Ishikawa (cell line): ENCODE data around the gene UBAC2.

Source experiments
- CEBPB ChIP-seq: IDR thresholded peaks from 2 replicates; pipeline ENCODE4 v1.6.1; 2012
- CREB1 ChIP-seq: IDR thresholded peaks from 2 replicates; pipeline ENCODE4 v1.6.1; 2012; ENCODE audit warnings: low read depth
- EGR1 ChIP-seq: IDR thresholded peaks from 2 replicates; pipeline ENCODE4 v1.6.1; 2012
- EP300 ChIP-seq: IDR thresholded peaks from 2 replicates; pipeline ENCODE4 v1.6.1; 2012; ENCODE audit warnings: borderline replicate concordance
- FOXM1 ChIP-seq: IDR thresholded peaks from 2 replicates; pipeline ENCODE4 v1.6.1; 2012; ENCODE audit warnings: low read depth, borderline replicate concordance
- MAX ChIP-seq: IDR thresholded peaks from 2 replicates; pipeline ENCODE4 v1.6.1; 2012
- RAD21 ChIP-seq: IDR thresholded peaks from 2 replicates; pipeline ENCODE4 v1.6.1; 2012; ENCODE audit warnings: low read depth
- TAF1 ChIP-seq: IDR thresholded peaks from 2 replicates; pipeline ENCODE4 v1.6.1; 2012; ENCODE audit warnings: low read depth, mild to moderate bottlenecking
- TCF12 ChIP-seq: IDR thresholded peaks from 2 replicates; pipeline ENCODE4 v1.6.1; 2012; ENCODE audit warnings: low read depth
- TEAD4 ChIP-seq: IDR thresholded peaks from 2 replicates; pipeline ENCODE4 v1.6.1; 2012
- USF1 ChIP-seq: IDR thresholded peaks from 2 replicates; pipeline ENCODE4 v1.6.1; 2012
- YY1 ChIP-seq: IDR thresholded peaks from 2 replicates; pipeline ENCODE4 v1.6.1; 2012; ENCODE audit warnings: low read depth
- ZBTB7A ChIP-seq: IDR thresholded peaks from 2 replicates; pipeline ENCODE4 v1.6.1; 2012; ENCODE audit warnings: low read depth
- TF ChIP-seq, protein P1 (sequence below): IDR thresholded peaks from 2 replicates; pipeline ENCODE4 v1.6.1; 2012; ENCODE audit warnings: low read depth, mild to moderate bottlenecking

- no peak for TF ChIP-seq EP300
- no peak for TF ChIP-seq YY1
- no peak for TF ChIP-seq CEBPB
- TF ChIP-seq, protein P1, sequence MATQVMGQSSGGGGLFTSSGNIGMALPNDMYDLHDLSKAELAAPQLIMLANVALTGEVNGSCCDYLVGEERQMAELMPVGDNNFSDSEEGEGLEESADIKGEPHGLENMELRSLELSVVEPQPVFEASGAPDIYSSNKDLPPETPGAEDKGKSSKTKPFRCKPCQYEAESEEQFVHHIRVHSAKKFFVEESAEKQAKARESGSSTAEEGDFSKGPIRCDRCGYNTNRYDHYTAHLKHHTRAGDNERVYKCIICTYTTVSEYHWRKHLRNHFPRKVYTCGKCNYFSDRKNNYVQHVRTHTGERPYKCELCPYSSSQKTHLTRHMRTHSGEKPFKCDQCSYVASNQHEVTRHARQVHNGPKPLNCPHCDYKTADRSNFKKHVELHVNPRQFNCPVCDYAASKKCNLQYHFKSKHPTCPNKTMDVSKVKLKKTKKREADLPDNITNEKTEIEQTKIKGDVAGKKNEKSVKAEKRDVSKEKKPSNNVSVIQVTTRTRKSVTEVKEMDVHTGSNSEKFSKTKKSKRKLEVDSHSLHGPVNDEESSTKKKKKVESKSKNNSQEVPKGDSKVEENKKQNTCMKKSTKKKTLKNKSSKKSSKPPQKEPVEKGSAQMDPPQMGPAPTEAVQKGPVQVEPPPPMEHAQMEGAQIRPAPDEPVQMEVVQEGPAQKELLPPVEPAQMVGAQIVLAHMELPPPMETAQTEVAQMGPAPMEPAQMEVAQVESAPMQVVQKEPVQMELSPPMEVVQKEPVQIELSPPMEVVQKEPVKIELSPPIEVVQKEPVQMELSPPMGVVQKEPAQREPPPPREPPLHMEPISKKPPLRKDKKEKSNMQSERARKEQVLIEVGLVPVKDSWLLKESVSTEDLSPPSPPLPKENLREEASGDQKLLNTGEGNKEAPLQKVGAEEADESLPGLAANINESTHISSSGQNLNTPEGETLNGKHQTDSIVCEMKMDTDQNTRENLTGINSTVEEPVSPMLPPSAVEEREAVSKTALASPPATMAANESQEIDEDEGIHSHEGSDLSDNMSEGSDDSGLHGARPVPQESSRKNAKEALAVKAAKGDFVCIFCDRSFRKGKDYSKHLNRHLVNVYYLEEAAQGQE = no peak
- no peak for TF ChIP-seq ZBTB7A
- TF ChIP-seq RAD21 = no peak
- no peak for TF ChIP-seq FOXM1
- no peak for TF ChIP-seq MAX
- TF ChIP-seq CREB1 = no peak
- TF ChIP-seq USF1 = no peak
- no peak for TF ChIP-seq TAF1
- TF ChIP-seq TCF12 = no peak
- no peak for TF ChIP-seq TEAD4
- TF ChIP-seq EGR1 = no peak
Observed at GRCh38 chr13:99293178-99293577, 92.5 kb downstream of the UBAC2 start.
